ENCODE data around the gene SPATS2L.

GRCh38 chr2:200359552-200359951 lies 53.1 kb downstream of the SPATS2L start:
- TF ChIP-seq HMGXB4 (CRISPR knock-in tag; IDR thresholded peaks at IDR 0.05; ENCODE audit: borderline replicate concordance) (no peak), REST (IDR thresholded peaks at IDR 0.05) (no peak), POLR2A (IDR thresholded peaks at IDR 0.05; ENCODE audit: low read length) (no peak), KDM1A (IDR thresholded peaks at IDR 0.05; ENCODE audit: low read depth) (no peak), RAD21 (conservative IDR thresholded peaks at IDR 0.05 in 1 of 2, IDR thresholded peaks at IDR 0.05 in 1 of 2) (no peak), ZSCAN20 (CRISPR knock-in tag; IDR thresholded peaks at IDR 0.05) (no peak)
- TF ChIP-seq, protein P1, sequence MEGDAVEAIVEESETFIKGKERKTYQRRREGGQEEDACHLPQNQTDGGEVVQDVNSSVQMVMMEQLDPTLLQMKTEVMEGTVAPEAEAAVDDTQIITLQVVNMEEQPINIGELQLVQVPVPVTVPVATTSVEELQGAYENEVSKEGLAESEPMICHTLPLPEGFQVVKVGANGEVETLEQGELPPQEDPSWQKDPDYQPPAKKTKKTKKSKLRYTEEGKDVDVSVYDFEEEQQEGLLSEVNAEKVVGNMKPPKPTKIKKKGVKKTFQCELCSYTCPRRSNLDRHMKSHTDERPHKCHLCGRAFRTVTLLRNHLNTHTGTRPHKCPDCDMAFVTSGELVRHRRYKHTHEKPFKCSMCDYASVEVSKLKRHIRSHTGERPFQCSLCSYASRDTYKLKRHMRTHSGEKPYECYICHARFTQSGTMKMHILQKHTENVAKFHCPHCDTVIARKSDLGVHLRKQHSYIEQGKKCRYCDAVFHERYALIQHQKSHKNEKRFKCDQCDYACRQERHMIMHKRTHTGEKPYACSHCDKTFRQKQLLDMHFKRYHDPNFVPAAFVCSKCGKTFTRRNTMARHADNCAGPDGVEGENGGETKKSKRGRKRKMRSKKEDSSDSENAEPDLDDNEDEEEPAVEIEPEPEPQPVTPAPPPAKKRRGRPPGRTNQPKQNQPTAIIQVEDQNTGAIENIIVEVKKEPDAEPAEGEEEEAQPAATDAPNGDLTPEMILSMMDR (IDR thresholded peaks at IDR 0.05) = no peak
- TF ChIP-seq, protein P2, sequence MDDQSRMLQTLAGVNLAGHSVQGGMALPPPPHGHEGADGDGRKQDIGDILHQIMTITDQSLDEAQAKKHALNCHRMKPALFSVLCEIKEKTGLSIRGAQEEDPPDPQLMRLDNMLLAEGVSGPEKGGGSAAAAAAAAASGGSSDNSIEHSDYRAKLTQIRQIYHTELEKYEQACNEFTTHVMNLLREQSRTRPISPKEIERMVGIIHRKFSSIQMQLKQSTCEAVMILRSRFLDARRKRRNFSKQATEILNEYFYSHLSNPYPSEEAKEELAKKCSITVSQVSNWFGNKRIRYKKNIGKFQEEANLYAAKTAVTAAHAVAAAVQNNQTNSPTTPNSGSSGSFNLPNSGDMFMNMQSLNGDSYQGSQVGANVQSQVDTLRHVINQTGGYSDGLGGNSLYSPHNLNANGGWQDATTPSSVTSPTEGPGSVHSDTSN (IDR thresholded peaks at IDR 0.05) = no peak
- TF ChIP-seq, protein P3, sequence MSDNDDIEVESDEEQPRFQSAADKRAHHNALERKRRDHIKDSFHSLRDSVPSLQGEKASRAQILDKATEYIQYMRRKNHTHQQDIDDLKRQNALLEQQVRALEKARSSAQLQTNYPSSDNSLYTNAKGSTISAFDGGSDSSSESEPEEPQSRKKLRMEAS (IDR thresholded peaks at IDR 0.05) = no peak
- TF ChIP-seq, protein P4, sequence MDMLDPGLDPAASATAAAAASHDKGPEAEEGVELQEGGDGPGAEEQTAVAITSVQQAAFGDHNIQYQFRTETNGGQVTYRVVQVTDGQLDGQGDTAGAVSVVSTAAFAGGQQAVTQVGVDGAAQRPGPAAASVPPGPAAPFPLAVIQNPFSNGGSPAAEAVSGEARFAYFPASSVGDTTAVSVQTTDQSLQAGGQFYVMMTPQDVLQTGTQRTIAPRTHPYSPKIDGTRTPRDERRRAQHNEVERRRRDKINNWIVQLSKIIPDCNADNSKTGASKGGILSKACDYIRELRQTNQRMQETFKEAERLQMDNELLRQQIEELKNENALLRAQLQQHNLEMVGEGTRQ (IDR thresholded peaks at IDR 0.05) = no peak

Data from A549 (cell line).